Osteocyte (in vitro differentiated cells): ENCODE measurements around the gene CYSTM1. TPM values are rescaled to one million over a fixed set of nuclear protein-coding genes. Genes with fewer than 3 reads are reported as not detected.

Experiments
- DNase-seq: peaks from one replicate; pipeline ENCODE4 v3.0.0; 2021; ENCODE audit warnings: mixed read lengths; ENCODE audit not compliant: unreplicated experiment; ENCODE audit errors: extremely low spot score
- H3K27ac Mint-ChIP-seq: one replicate; pipeline ENCODE4 v1.8.0; 2021; ENCODE audit warnings: mild to moderate bottlenecking, mixed read lengths; ENCODE audit not compliant: unreplicated experiment
- H3K27me3 Mint-ChIP-seq: one replicate; pipeline ENCODE4 v1.8.0; 2021; ENCODE audit warnings: mixed read lengths; ENCODE audit not compliant: unreplicated experiment
- H3K36me3 Mint-ChIP-seq: one replicate; pipeline ENCODE4 v1.8.0; 2021; ENCODE audit warnings: mixed read lengths; ENCODE audit not compliant: unreplicated experiment
- H3K4me1 Mint-ChIP-seq: one replicate; pipeline ENCODE4 v1.8.0; 2021; ENCODE audit warnings: mixed read lengths; ENCODE audit not compliant: unreplicated experiment
- H3K4me3 Mint-ChIP-seq: one replicate; pipeline ENCODE4 v1.8.0; 2021; ENCODE audit warnings: mild to moderate bottlenecking, moderate library complexity, mixed read lengths; ENCODE audit not compliant: unreplicated experiment
- H3K9me3 Mint-ChIP-seq: one replicate; pipeline ENCODE4 v1.8.0; 2021; ENCODE audit warnings: mixed read lengths; ENCODE audit not compliant: unreplicated experiment
- total RNA-seq: library from RNA; stranded (reverse); gene quantifications from 2 replicates; pipeline ENCODE4 v1.2.1, GENCODE V29; 2021
- TF ChIP-seq, protein P1 (sequence below): fragments of 200-600 bp; sonication (generic); IDR thresholded peaks from 2 replicates; pipeline ENCODE4 v1.5.0; 2021; ENCODE audit warnings: antibody characterized with exemption, mild to moderate bottlenecking, moderate library complexity

The CYSTM1 gene
- total RNA-seq, 1 donor from 2014 or later, result 26.7 TPM

DNA sequence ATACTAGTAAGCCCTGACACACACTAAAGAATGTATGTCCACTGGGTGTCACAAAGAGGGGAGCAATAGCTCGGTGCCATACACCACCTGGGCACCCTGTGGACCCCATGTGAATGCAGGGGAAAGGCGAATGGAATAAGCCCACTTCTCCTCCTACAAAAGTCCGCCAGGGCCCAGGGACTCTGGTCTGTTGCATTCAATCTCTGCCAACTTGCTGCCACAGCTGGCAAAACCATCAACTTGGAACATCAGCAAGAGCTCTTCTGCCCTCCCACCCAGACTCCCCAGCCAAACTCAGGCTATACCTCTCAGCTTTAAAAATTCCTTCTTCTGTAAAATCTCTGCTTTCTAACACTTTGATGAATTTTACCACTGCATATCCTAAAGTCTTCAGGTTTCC, 73.4 kb downstream of the CYSTM1 start:
- no peak overlapping the region for H3K4me3 Mint-ChIP-seq
- TF ChIP-seq, protein P1, sequence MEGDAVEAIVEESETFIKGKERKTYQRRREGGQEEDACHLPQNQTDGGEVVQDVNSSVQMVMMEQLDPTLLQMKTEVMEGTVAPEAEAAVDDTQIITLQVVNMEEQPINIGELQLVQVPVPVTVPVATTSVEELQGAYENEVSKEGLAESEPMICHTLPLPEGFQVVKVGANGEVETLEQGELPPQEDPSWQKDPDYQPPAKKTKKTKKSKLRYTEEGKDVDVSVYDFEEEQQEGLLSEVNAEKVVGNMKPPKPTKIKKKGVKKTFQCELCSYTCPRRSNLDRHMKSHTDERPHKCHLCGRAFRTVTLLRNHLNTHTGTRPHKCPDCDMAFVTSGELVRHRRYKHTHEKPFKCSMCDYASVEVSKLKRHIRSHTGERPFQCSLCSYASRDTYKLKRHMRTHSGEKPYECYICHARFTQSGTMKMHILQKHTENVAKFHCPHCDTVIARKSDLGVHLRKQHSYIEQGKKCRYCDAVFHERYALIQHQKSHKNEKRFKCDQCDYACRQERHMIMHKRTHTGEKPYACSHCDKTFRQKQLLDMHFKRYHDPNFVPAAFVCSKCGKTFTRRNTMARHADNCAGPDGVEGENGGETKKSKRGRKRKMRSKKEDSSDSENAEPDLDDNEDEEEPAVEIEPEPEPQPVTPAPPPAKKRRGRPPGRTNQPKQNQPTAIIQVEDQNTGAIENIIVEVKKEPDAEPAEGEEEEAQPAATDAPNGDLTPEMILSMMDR, result no peak
- H3K9me3 Mint-ChIP-seq, result no peaks in the 10 kb centered on the region
- H3K4me1 Mint-ChIP-seq, result peaks cover 53% of the 10 kb centered on the region
- no peak for DNase-seq
- no peaks in the 10 kb centered on the region for H3K27me3 Mint-ChIP-seq
- no peak overlapping the region for H3K27ac Mint-ChIP-seq
- H3K36me3 Mint-ChIP-seq, result peaks cover 12% of the 10 kb centered on the region

DNA sequence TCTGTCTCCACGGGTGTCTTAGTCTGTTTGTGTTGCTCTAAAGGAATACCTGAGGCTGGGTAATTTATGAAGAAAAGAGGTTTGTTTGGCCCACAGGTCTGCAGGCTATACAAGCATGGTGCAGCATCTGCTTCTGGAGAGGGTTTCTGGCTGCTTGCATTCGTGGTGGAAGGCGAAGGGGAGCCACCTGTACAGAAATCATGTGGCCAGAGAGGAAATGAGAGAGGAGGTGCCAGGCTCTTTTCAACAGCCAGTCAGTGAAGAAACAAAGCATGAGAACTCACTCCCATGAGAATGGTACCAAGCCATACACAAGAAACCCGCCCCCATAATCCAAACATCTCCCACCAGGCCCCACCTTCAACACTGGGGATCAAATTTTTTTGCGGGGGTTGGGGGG, 74.5 kb downstream of the CYSTM1 start:
- Mint-ChIP-seq H3K4me1 (peaks cover 51% of the 10 kb centered on the region), H3K36me3 (peaks cover 9% of the 10 kb centered on the region), H3K9me3 (no peaks in the 10 kb centered on the region), H3K4me3 (no peak overlapping the region), H3K27me3 (no peaks in the 10 kb centered on the region), H3K27ac (no peak overlapping the region)
- TF ChIP-seq, protein P1, result no peak
- no peak for DNase-seq

DNA sequence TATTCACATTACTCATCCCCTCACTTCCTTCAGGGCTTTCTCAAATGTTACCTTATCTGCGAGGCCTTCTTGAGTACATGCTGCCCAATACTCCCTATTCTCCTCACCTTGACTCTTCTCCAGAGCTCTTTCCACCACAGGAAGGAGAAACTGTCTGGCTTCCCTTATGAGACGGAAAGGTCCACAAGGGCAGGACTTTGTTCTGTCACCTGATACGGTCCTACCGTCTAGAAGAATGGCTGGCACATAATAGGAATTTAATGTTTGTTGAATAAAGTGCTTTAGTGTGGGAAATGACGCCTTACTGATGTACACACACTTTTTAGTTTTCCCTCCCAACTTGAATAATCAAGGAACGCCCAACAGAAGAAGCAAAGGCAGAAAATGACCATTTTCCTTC, 75.4 kb downstream of the CYSTM1 start:
- no peaks in the 10 kb centered on the region for H3K9me3 Mint-ChIP-seq
- H3K36me3 Mint-ChIP-seq, result peaks cover 3% of the 10 kb centered on the region
- H3K27ac Mint-ChIP-seq, result no peak overlapping the region
- DNase-seq, result no peak
- H3K4me3 Mint-ChIP-seq, result no peak overlapping the region
- peaks cover 43% of the 10 kb centered on the region for H3K4me1 Mint-ChIP-seq
- H3K27me3 Mint-ChIP-seq, result no peaks in the 10 kb centered on the region
- TF ChIP-seq, protein P1, result no peak

DNA sequence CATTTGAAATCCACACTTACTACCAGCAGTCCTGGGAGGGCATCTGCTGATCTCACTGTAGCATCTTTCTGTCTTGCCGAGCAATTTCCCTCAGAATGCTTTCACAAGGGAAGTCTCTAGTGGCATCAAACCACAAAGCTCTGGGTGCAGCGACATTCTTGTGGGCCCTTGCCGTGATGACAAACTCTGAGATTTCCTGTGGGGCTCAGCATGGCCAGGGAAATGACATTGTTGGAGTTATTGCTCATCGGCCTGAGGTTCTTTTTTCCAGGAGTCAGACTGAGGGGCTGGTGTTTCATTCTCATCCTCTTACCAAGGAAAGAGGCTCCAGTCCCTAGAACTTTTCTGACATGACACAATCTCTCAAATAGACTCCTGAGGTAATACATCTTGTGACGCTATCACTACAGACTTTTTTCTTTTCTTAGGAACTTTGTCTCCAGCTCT, 76.6 kb downstream of the CYSTM1 start:
- peaks cover 31% of the 10 kb centered on the region for H3K4me1 Mint-ChIP-seq
- peaks cover 3% of the 10 kb centered on the region for H3K36me3 Mint-ChIP-seq
- no peak overlapping the region for H3K4me3 Mint-ChIP-seq
- H3K27me3 Mint-ChIP-seq, result no peaks in the 10 kb centered on the region
- no peak for DNase-seq
- TF ChIP-seq, protein P1, result no peak
- peak overlapping the region; percentile 88 for H3K27ac Mint-ChIP-seq
- no peaks in the 10 kb centered on the region for H3K9me3 Mint-ChIP-seq

DNA sequence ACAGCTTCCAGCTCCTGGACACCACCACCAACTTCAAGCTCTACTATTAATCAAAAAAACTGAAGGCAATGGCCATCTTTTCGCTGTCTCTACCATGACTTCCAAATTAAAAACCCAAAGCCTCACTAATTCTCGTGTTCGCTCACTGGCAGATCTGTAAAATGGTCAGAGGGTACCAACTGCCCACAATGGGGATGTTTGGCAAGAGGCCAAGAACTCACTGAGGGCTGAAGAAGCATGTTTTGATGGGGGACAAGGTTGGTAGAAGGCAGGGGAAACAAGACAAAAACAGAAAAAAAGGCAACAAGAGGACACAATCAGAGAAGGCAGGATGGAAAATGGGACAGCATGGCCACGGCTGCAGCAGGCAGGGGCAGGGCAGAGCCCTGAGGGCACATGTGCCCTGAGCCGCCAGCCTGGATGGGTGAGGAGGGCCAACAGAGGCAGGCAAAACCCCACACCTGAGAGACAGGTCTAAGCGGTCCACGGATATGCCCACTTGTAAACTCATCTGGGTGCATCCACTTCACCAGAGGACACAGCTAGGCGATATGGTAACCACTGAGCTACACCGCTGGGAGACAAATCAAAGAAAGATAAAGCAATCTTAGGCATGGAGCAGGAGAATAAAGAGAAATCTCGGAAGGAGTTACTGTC, 77.6 kb downstream of the CYSTM1 start:
- no peak for DNase-seq
- no peak overlapping the region for H3K4me3 Mint-ChIP-seq
- H3K4me1 Mint-ChIP-seq, result peaks cover 27% of the 10 kb centered on the region
- no peaks in the 10 kb centered on the region for H3K27me3 Mint-ChIP-seq
- no peaks in the 10 kb centered on the region for H3K9me3 Mint-ChIP-seq
- TF ChIP-seq, protein P1, result no peak
- H3K27ac Mint-ChIP-seq, result peak overlapping the region; percentile 88
- peaks cover 5% of the 10 kb centered on the region for H3K36me3 Mint-ChIP-seq
